Parathyroid adenoma (tissue), 2 donors: Measurements from ENCODE around the gene THEMIS2.

Source experiments
- H2AFZ ChIP-seq: fragments of 300-600 bp; sonication (generic); one replicate; pipeline ENCODE4 v1.7.0; 2017; ENCODE audit warnings: antibody characterized with exemption, mild to moderate bottlenecking
- H3K27ac ChIP-seq: fragments of 300-600 bp; sonication (generic); one replicate; pipeline ENCODE4 v1.7.0; 2017
- H3K27me3 ChIP-seq: fragments of 300-600 bp; sonication (generic); one replicate; pipeline ENCODE4 v1.7.0; 2017; ENCODE audit warnings: low read length; ENCODE audit not compliant: control insufficient read depth, insufficient read depth
- H3K36me3 ChIP-seq: fragments of 300-600 bp; sonication (generic); one replicate; pipeline ENCODE4 v1.7.0; 2017; ENCODE audit warnings: low read length; ENCODE audit not compliant: control insufficient read depth, insufficient read depth
- H3K4me1 ChIP-seq: fragments of 300-600 bp; sonication (generic); one replicate; pipeline ENCODE4 v1.7.0; 2017; ENCODE audit warnings: control low read depth
- H3K4me2 ChIP-seq: fragments of 300-600 bp; sonication (generic); one replicate; pipeline ENCODE4 v1.7.0; 2017; ENCODE audit warnings: low read length
- H3K4me3 ChIP-seq: fragments of 300-600 bp; sonication (generic); one replicate; pipeline ENCODE4 v1.7.0; 2017; ENCODE audit warnings: low read depth, low read length
- H3K79me2 ChIP-seq: fragments of 300-600 bp; sonication (generic); one replicate; pipeline ENCODE4 v1.7.0; 2017; ENCODE audit warnings: control low read depth
- H3K9ac ChIP-seq: fragments of 300-600 bp; sonication (generic); one replicate; pipeline ENCODE4 v1.7.0; 2017; ENCODE audit warnings: mild to moderate bottlenecking
- H3K9me3 ChIP-seq: fragments of 300-600 bp; sonication (generic); one replicate; pipeline ENCODE4 v1.7.0; 2017; ENCODE audit warnings: low read length; ENCODE audit not compliant: control insufficient read depth
- CTCF ChIP-seq: fragments of 300-600 bp; sonication (generic); IDR thresholded peaks from one replicate; pipeline ENCODE4 v1.7.0; 2017; ENCODE audit warnings: antibody characterized with exemption, mild to moderate bottlenecking
- donor health status: primary hyperparathyroidism.

Gene THEMIS2

GRCh38 chr1:27831568-27832410, 40.6 kb upstream of the THEMIS2 start:
- TF ChIP-seq CTCF = no peak

GRCh38 chr1:27832762-27833161, 39.6 kb upstream of the THEMIS2 start:
- Histone ChIP-seq H3K9ac (no peak overlapping the region), H3K27me3 (no peaks in the 10 kb centered on the region), H3K4me2 (no peak overlapping the region), H3K36me3 (no peaks in the 10 kb centered on the region), H3K4me1 (no peaks in the 10 kb centered on the region), H3K27ac (no peak overlapping the region), H3K9me3 (no peaks in the 10 kb centered on the region), H3K4me3 (no peak overlapping the region), H2AFZ (no peak overlapping the region), H3K79me2 (peaks cover 24% of the 10 kb centered on the region)
- TF ChIP-seq CTCF = no peak

More at GRCh38 chr1:27831568-27832410, 40.6 kb upstream of the THEMIS2 start:
- H3K27ac ChIP-seq = no peak overlapping the region
- no peaks in the 10 kb centered on the region for H3K27me3 ChIP-seq
- no peak overlapping the region for H2AFZ ChIP-seq
- peak overlapping the region; percentile 97 for H3K4me3 ChIP-seq
- H3K36me3 ChIP-seq = no peaks in the 10 kb centered on the region
- peaks cover 18% of the 10 kb centered on the region for H3K79me2 ChIP-seq
- H3K9me3 ChIP-seq = no peaks in the 10 kb centered on the region
- H3K4me1 ChIP-seq = no peaks in the 10 kb centered on the region
- H3K9ac ChIP-seq = no peak overlapping the region
- H3K4me2 ChIP-seq = peak overlapping the region; percentile 93

- Histone ChIP-seq H2AFZ (no peak overlapping the region), H3K9ac (no peak overlapping the region), H3K79me2 (peaks cover 25% of the 10 kb centered on the region), H3K9me3 (no peaks in the 10 kb centered on the region), H3K27me3 (no peaks in the 10 kb centered on the region), H3K4me3 (no peak overlapping the region), H3K4me1 (no peaks in the 10 kb centered on the region), H3K36me3 (no peaks in the 10 kb centered on the region), H3K4me2 (no peak overlapping the region), H3K27ac (no peak overlapping the region)
- no peak for TF ChIP-seq CTCF
Measured at GRCh38 chr1:27833470-27833869, 38.9 kb upstream of the THEMIS2 start.

- no peaks in the 10 kb centered on the region for H3K9me3 ChIP-seq
- H3K36me3 ChIP-seq = no peaks in the 10 kb centered on the region
- H3K4me3 ChIP-seq = no peak overlapping the region
- no peak overlapping the region for H3K9ac ChIP-seq
- H3K4me2 ChIP-seq = no peak overlapping the region
- H3K79me2 ChIP-seq = peaks cover 25% of the 10 kb centered on the region
- H3K27me3 ChIP-seq = no peaks in the 10 kb centered on the region
- H2AFZ ChIP-seq = no peak overlapping the region
- no peak overlapping the region for H3K27ac ChIP-seq
- no peaks in the 10 kb centered on the region for H3K4me1 ChIP-seq
- TF ChIP-seq CTCF = no peak
Measured at GRCh38 chr1:27835046-27835445, 37.3 kb upstream of the THEMIS2 start.

GRCh38 chr1:27835501-27835900, 36.8 kb upstream of the THEMIS2 start:
- H2AFZ ChIP-seq = no peak overlapping the region
- H3K27ac ChIP-seq = no peak overlapping the region
- H3K4me1 ChIP-seq = no peaks in the 10 kb centered on the region
- H3K9me3 ChIP-seq = no peaks in the 10 kb centered on the region
- no peaks in the 10 kb centered on the region for H3K27me3 ChIP-seq
- H3K9ac ChIP-seq = no peak overlapping the region
- no peaks in the 10 kb centered on the region for H3K36me3 ChIP-seq
- no peak overlapping the region for H3K4me3 ChIP-seq
- H3K4me2 ChIP-seq = no peak overlapping the region
- peaks cover 25% of the 10 kb centered on the region for H3K79me2 ChIP-seq
- no peak for TF ChIP-seq CTCF
